Suprapubic skin (tissue), 4 donors: ENCODE results near the gene ZCCHC7. TPM values are rescaled to one million over a fixed set of nuclear protein-coding genes. Genes with fewer than 3 reads are reported as not detected.

Experiments used
- DNase-seq, 2 donors: peaks; one replicate each; pipeline ENCODE4 v3.0.0-alpha.2; 2019; ENCODE audit warnings: low spot score in 2 of 2
- H3K27ac ChIP-seq: fragments of 200-600 bp; sonication (generic); one replicate; pipeline ENCODE4 v1.5.1; 2019
- H3K27me3 ChIP-seq: fragments of 200-600 bp; sonication (generic); one replicate; pipeline ENCODE4 v1.5.1; 2019
- H3K36me3 ChIP-seq: fragments of 200-600 bp; sonication (generic); one replicate; pipeline ENCODE4 v1.5.1; 2019
- H3K4me1 ChIP-seq: fragments of 200-600 bp; sonication (generic); one replicate; pipeline ENCODE4 v1.5.1; 2019
- H3K4me3 ChIP-seq: fragments of 200-600 bp; sonication (generic); one replicate; pipeline ENCODE4 v1.5.1; 2019; ENCODE audit warnings: mild to moderate bottlenecking
- H3K9me3 ChIP-seq: fragments of 200-600 bp; sonication (generic); one replicate; pipeline ENCODE4 v1.5.1; 2019
- CTCF ChIP-seq, 2 donors: fragments of 200-600 bp in 1 of 2; fragments of 450-650 bp in 1 of 2; sonication (generic) in 1 of 2; IDR thresholded peaks; one replicate each; pipeline ENCODE4 v1.5.1; 2016 to 2019; ENCODE audit warnings: antibody characterized with exemption in 2 of 2, mild to moderate bottlenecking in 1 of 2, moderate library complexity in 1 of 2
- EP300 ChIP-seq: sonication (generic); formaldehyde crosslinking; IDR thresholded peaks from one replicate; pipeline ENCODE4 v1.6.1; 2017; ENCODE audit warnings: antibody characterized with exemption
- POLR2A ChIP-seq, 2 donors: fragments of 450-650 bp; IDR thresholded peaks; one replicate each; pipeline ENCODE4 v1.6.1; 2017; ENCODE audit warnings: antibody characterized with exemption in 2 of 2, mild to moderate bottlenecking in 2 of 2, moderate library complexity in 2 of 2
- POLR2AphosphoS5 ChIP-seq, 3 donors: sonication (generic); formaldehyde crosslinking; IDR thresholded peaks; one replicate each; pipeline ENCODE4 v1.6.1; 2017; ENCODE audit warnings: antibody characterized with exemption in 3 of 3
- WGBS: methylation state at CpG from one replicate; pipeline ENCODE4 v1.1.5; 2018; 5-methylcytosine and 5-hydroxymethylcytosine counted together
- total RNA-seq, 4 donors: library from RNA; depleted of rRNA; stranded (reverse); fragments of >200 nt; gene quantifications; one replicate each; pipeline ENCODE4 v1.1.0, GENCODE V29; 2016

Gene ZCCHC7
- total RNA-seq, 4 donors from 2014 or later: 16.3 to 37.6 (median 20.4) TPM

DNA sequence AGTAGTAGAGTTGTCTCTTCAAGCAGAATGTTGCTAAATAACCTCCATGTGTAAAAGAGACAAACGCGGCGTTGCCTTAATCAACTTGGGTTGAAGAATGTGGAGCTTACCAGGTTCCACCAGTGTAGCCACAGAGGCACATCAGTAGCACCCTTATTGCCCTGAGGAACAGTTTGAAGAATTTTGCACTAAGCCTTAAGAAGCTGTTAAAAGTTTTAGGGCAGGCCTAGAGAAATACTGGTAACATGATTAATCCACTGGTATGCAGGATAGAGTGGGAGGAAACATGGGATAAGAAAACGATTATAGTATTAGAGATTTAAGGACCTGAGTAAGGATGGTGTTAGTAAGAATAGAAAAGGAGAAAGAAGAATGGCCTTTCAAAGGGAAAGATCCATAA lies 100.6 kb downstream of the ZCCHC7 start:
- Histone ChIP-seq H3K4me3 (no peak overlapping the region), H3K27ac (no peak overlapping the region), H3K9me3 (no peaks in the 10 kb centered on the region), H3K36me3 (no peaks in the 10 kb centered on the region), H3K27me3 (no peaks in the 10 kb centered on the region), H3K4me1 (no peaks in the 10 kb centered on the region)
- TF ChIP-seq CTCF (IDR thresholded peaks at IDR 0.05): no peak
- TF ChIP-seq POLR2A (IDR thresholded peaks at IDR 0.05): no peak
- no peak for TF ChIP-seq EP300
- no peak for DNase-seq
- 91% methylated on average over 4 of the region's 4 CpGs for WGBS

GRCh38 chr9:37221489-37222106 lies 101.2 kb downstream of the ZCCHC7 start:
- Histone ChIP-seq H3K27me3 (no peaks in the 10 kb centered on the region), H3K9me3 (no peaks in the 10 kb centered on the region), H3K4me1 (no peaks in the 10 kb centered on the region), H3K36me3 (no peaks in the 10 kb centered on the region), H3K4me3 (no peak overlapping the region), H3K27ac (no peak overlapping the region)
- WGBS: 91% methylated on average over 1 of the region's 1 CpG
- DNase-seq: no peak
- no peak for TF ChIP-seq CTCF (IDR thresholded peaks at IDR 0.05)
- TF ChIP-seq POLR2A (IDR thresholded peaks at IDR 0.05): no peak
- no peak for TF ChIP-seq POLR2AphosphoS5 (IDR thresholded peaks at IDR 0.05)
- no peak for TF ChIP-seq EP300

DNA sequence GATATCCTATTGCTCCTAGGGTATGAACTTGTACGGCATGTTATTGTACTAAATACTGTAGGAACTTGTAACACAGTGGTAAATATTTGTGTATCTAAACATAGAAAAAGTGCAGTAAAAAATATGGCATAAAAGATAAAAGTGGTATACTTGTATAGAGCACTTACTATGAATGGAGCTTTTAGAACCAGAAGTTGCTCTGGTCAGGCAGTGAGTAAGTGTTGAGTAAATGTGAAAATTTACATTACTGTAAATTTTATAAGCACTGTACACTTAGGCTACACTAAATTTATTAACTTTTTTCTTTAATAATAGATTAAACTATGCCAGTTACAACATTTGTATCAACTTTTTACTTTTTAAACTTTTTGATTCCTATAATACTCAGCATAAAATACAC lies 109.1 kb downstream of the ZCCHC7 start:
- no peak for DNase-seq
- H3K27ac ChIP-seq: no peak overlapping the region
- WGBS: 97% methylated on average over 1 of the region's 1 CpG
- no peaks in the 10 kb centered on the region for H3K27me3 ChIP-seq
- no peaks in the 10 kb centered on the region for H3K36me3 ChIP-seq
- H3K9me3 ChIP-seq: no peaks in the 10 kb centered on the region
- no peak for TF ChIP-seq POLR2AphosphoS5 (IDR thresholded peaks at IDR 0.05)
- no peak for TF ChIP-seq EP300
- no peak for TF ChIP-seq CTCF (IDR thresholded peaks at IDR 0.05)
- TF ChIP-seq POLR2A (IDR thresholded peaks at IDR 0.05): no peak
- H3K4me1 ChIP-seq: no peaks in the 10 kb centered on the region
- no peak overlapping the region for H3K4me3 ChIP-seq

- DNase-seq: no peak
- no peaks in the 10 kb centered on the region for H3K36me3 ChIP-seq
- no peaks in the 10 kb centered on the region for H3K9me3 ChIP-seq
- 85% methylated on average over 4 of the region's 4 CpGs for WGBS
- no peaks in the 10 kb centered on the region for H3K4me1 ChIP-seq
- TF ChIP-seq POLR2AphosphoS5 (IDR thresholded peaks at IDR 0.05) (no peak), POLR2A (IDR thresholded peaks at IDR 0.05) (no peak)
- no peak overlapping the region for H3K4me3 ChIP-seq
- H3K27me3 ChIP-seq: no peaks in the 10 kb centered on the region
- no peak overlapping the region for H3K27ac ChIP-seq
These were observed 109.6 kb downstream of the ZCCHC7 start for GRCh38 chr9:37229882-37230482.

DNA sequence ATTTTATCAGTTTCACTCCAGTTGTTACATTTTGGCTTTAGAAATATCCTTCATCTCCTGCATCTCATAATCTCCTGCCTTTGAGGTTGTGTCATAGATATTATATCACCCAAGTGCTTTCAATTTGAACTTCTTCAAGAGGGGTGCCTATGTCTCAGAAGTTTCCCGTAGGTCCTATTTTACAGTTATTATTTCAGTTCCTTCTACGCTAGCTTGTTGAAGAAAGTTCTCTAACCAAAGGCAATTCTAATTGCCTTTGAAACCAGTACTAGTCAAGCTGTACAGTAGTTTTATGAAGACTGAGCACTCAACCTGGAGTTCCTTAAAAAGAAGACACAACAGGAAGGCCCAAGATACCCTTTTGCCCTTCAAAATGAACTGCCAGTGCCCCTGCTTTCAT lies 116.4 kb downstream of the ZCCHC7 start:
- TF ChIP-seq POLR2A (IDR thresholded peaks at IDR 0.05) (no peak), POLR2AphosphoS5 (IDR thresholded peaks at IDR 0.05) (no peak), EP300 (no peak), CTCF (IDR thresholded peaks at IDR 0.05) (no peak)
- no peaks in the 10 kb centered on the region for H3K9me3 ChIP-seq
- WGBS: 89% methylated on average over 2 of the region's 2 CpGs
- no peaks in the 10 kb centered on the region for H3K4me1 ChIP-seq
- H3K4me3 ChIP-seq: no peak overlapping the region
- H3K27ac ChIP-seq: no peak overlapping the region
- H3K36me3 ChIP-seq: no peaks in the 10 kb centered on the region
- no peaks in the 10 kb centered on the region for H3K27me3 ChIP-seq
- no peak for DNase-seq
